GM19395 (cell line): ENCODE results near the gene CDC6.

ENCODE experiments used
- ATAC-seq: cut with Tn5 transposase; IDR thresholded peaks from one replicate; pipeline ENCODE4 v1.9.1; 2021; ENCODE audit warnings: mild to moderate bottlenecking, moderate library complexity; ENCODE audit not compliant: unreplicated experiment

The CDC6 gene

GRCh38 chr17:40350689-40351358 lies 63.1 kb downstream of the CDC6 start:
- ATAC-seq, result no peak

- no peak for ATAC-seq
Measured at GRCh38 chr17:40351359-40352236, 63.9 kb downstream of the CDC6 start.

GRCh38 chr17:40352237-40352778 lies 64.6 kb downstream of the CDC6 start:
- no peak for ATAC-seq

GRCh38 chr17:40352779-40353394 lies 65.2 kb downstream of the CDC6 start:
- ATAC-seq, result no peak
